ENCODE measurements around the gene ATP8A2. TPM values are rescaled to one million over a fixed set of nuclear protein-coding genes. Genes with fewer than 3 reads are reported as not detected.

ATP8A2 gene
- total and polyA plus RNA-seq, 10 of the 15 experiments (the other 5 are each of a cell fraction or from before 2014, with no cell fraction given) = 0.01 to 0.04 (median 0.04) TPM; not detected in 7

GRCh38 chr13:25660996-25661395 lies 289.2 kb downstream of the ATP8A2 start:
- Histone ChIP-seq H3K4me3 (no peak overlapping the region), H2AFZ (ENCODE audit: control insufficient read depth, low read depth, low read length) (no peak overlapping the region), H3K79me2 (ENCODE audit: control insufficient read depth, insufficient read depth, low read length) (no peaks in the 10 kb centered on the region), H3K36me3 (ENCODE audit: control insufficient read depth in 2 of 2, insufficient read depth in 2 of 2, low read length in 1 of 2) (no peaks in the 10 kb centered on the region), H3K4me1 (ENCODE audit: control insufficient read depth, insufficient read depth, low read length) (no peaks in the 10 kb centered on the region), H3K9me3 (replicated peaks; ENCODE audit: control insufficient read depth, insufficient read depth, low read length) (no peaks in the 10 kb centered on the region), H3K27me3 (replicated peaks in 1 of 2; ENCODE audit: control insufficient read depth in 2 of 2, insufficient read depth in 2 of 2, low read length in 1 of 2) (no peaks in the 10 kb centered on the region; a peak in 1 of 4 replicates), H3K27ac (ENCODE audit: control insufficient read depth, insufficient read depth) (no peak overlapping the region), H3K4me2 (ENCODE audit: control insufficient read depth, insufficient read depth) (no peak overlapping the region), H3K9ac (ENCODE audit: control insufficient read depth, insufficient read depth, low read length) (no peak overlapping the region), H4K20me1 (ENCODE audit: control insufficient read depth, insufficient read depth) (no peaks in the 10 kb centered on the region)
- CTCF ChIA-PET = interaction anchor here (0.6 kb wide), 1 partner anchor 84 kb away, joined by 3 read pairs; no protein-coding TSS in a partner anchor
- 39% methylated on average over 5 of the region's 5 CpGs for WGBS (ENCODE audit: insufficient coverage, insufficient replicate concordance, low lambda C conversion rate, missing lambda C conversion rate)
- POLR2A ChIA-PET = no interaction called here
- SMC1A ChIA-PET (ENCODE audit: uncharacterized antibody, unreplicated experiment) = no interaction called here
- BruUV-seq (replicated peaks) = no TSS peak
- ATAC-seq (no peak), DNase-seq (ENCODE audit: low read depth, low spot score) (no peak), FAIRE-seq (no peak)
- in situ Hi-C loops (cut with MboI) = no loop called here
- TF ChIP-seq NFIC (IDR thresholded peaks at IDR 0.05; ENCODE audit: low read depth, low read length) (no peak), ZBED1 (IDR thresholded peaks at IDR 0.05; ENCODE audit: borderline replicate concordance) (no peak), KLF5 (IDR thresholded peaks at IDR 0.05; ENCODE audit: partially characterized antibody) (no peak), HCFC1 (IDR thresholded peaks at IDR 0.05; ENCODE audit: low read length) (no peak), RELB (IDR thresholded peaks at IDR 0.05; ENCODE audit: low read depth) (no peak), CBFB (IDR thresholded peaks at IDR 0.05; ENCODE audit: low read depth) (no peak), SRF (IDR thresholded peaks at IDR 0.05; ENCODE audit: low read depth in 2 of 2, low read length in 2 of 2) (no peak), E2F4 (IDR thresholded peaks at IDR 0.05; ENCODE audit: low read depth, low read length) (no peak), TCF12 (IDR thresholded peaks at IDR 0.05; ENCODE audit: low read depth, low read length) (no peak), TAF1 (IDR thresholded peaks at IDR 0.05; ENCODE audit: borderline replicate concordance, low read depth, low read length) (no peak), NR2C2 (IDR thresholded peaks at IDR 0.05; ENCODE audit: borderline replicate concordance, control insufficient read depth, insufficient read length, low read depth) (no peak), ESRRA (IDR thresholded peaks at IDR 0.05; ENCODE audit: low read length) (no peak), BCL11A (IDR thresholded peaks at IDR 0.05; ENCODE audit: low read depth, low read length) (no peak), SPI1 (IDR thresholded peaks at IDR 0.05; ENCODE audit: borderline replicate concordance, insufficient read depth, low read depth, low read length) (no peak), MYC (IDR thresholded peaks at IDR 0.05; ENCODE audit: insufficient read depth, insufficient read length, insufficient replicate concordance, low read length, severe bottlenecking) (no peak), NBN (IDR thresholded peaks at IDR 0.05) (no peak), CHD4 (IDR thresholded peaks at IDR 0.05) (no peak)
- TF ChIP-seq, protein P1, sequence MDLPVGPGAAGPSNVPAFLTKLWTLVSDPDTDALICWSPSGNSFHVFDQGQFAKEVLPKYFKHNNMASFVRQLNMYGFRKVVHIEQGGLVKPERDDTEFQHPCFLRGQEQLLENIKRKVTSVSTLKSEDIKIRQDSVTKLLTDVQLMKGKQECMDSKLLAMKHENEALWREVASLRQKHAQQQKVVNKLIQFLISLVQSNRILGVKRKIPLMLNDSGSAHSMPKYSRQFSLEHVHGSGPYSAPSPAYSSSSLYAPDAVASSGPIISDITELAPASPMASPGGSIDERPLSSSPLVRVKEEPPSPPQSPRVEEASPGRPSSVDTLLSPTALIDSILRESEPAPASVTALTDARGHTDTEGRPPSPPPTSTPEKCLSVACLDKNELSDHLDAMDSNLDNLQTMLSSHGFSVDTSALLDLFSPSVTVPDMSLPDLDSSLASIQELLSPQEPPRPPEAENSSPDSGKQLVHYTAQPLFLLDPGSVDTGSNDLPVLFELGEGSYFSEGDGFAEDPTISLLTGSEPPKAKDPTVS (IDR thresholded peaks at IDR 0.05; ENCODE audit: low read depth, low read length) = no peak
- TF ChIP-seq, protein P2, sequence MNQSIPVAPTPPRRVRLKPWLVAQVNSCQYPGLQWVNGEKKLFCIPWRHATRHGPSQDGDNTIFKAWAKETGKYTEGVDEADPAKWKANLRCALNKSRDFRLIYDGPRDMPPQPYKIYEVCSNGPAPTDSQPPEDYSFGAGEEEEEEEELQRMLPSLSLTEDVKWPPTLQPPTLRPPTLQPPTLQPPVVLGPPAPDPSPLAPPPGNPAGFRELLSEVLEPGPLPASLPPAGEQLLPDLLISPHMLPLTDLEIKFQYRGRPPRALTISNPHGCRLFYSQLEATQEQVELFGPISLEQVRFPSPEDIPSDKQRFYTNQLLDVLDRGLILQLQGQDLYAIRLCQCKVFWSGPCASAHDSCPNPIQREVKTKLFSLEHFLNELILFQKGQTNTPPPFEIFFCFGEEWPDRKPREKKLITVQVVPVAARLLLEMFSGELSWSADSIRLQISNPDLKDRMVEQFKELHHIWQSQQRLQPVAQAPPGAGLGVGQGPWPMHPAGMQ (IDR thresholded peaks at IDR 0.05; ENCODE audit: borderline replicate concordance) = no peak
- TF ChIP-seq, protein P3, sequence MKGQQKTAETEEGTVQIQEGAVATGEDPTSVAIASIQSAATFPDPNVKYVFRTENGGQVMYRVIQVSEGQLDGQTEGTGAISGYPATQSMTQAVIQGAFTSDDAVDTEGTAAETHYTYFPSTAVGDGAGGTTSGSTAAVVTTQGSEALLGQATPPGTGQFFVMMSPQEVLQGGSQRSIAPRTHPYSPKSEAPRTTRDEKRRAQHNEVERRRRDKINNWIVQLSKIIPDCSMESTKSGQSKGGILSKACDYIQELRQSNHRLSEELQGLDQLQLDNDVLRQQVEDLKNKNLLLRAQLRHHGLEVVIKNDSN (IDR thresholded peaks at IDR 0.05; ENCODE audit: borderline replicate concordance, extremely low read length, insufficient read depth, low read depth, low read length) = no peak
- RAD21 ChIA-PET (ENCODE audit: unreplicated experiment) = no interaction called here
- intact Hi-C loops (cut with micrococcal nuclease; ENCODE audit: unreplicated experiment) = no loop called here

Data from GM12878 (cell line).